ENCODE results near the gene ACACB.

The ACACB gene

GRCh38 chr12:109110988-109111495 lies 5.3 kb upstream of the ACACB start:
- no peak for DNase-seq

- no peak for DNase-seq
Observed at GRCh38 chr12:109112720-109113465, 3.5 kb upstream of the ACACB start.

GRCh38 chr12:109113661-109114321 lies 2.6 kb upstream of the ACACB start:
- no peak for DNase-seq

- no peak for DNase-seq
Observed at GRCh38 chr12:109114644-109115043, 1.7 kb upstream of the ACACB start.

- no peak for DNase-seq
Observed at GRCh38 chr12:109115404-109115757, 1.0 kb upstream of the ACACB start.

- no peak for DNase-seq
Observed at GRCh38 chr12:109116611-109116949, 193 bp downstream of the ACACB start.

GRCh38 chr12:109120095-109120494 lies 3.7 kb downstream of the ACACB start:
- DNase-seq, result no peak

- DNase-seq, result no peak
Observed at GRCh38 chr12:109120557-109120956, 4.2 kb downstream of the ACACB start.

- DNase-seq, result no peak
Observed at GRCh38 chr12:109121346-109121880, 5.0 kb downstream of the ACACB start.

GRCh38 chr12:109124878-109125648 lies 8.7 kb downstream of the ACACB start:
- DNase-seq, result no peak

- no peak for DNase-seq
Observed at GRCh38 chr12:109125791-109126190, 9.4 kb downstream of the ACACB start.

- no peak for DNase-seq
Observed at GRCh38 chr12:109126784-109127183, 10.4 kb downstream of the ACACB start.

GRCh38 chr12:109127533-109128242 lies 11.3 kb downstream of the ACACB start:
- DNase-seq, result no peak

GRCh38 chr12:109130297-109131153 lies 14.1 kb downstream of the ACACB start:
- DNase-seq, result no peak

- no peak for DNase-seq
Observed at GRCh38 chr12:109131154-109132050, 15.0 kb downstream of the ACACB start.

GRCh38 chr12:109134186-109134917 lies 18.0 kb downstream of the ACACB start:
- no peak for DNase-seq

- no peak for DNase-seq
Observed at GRCh38 chr12:109137055-109137454, 20.7 kb downstream of the ACACB start.

GRCh38 chr12:109139360-109139759 lies 23.0 kb downstream of the ACACB start:
- no peak for DNase-seq

GRCh38 chr12:109139791-109140190 lies 23.4 kb downstream of the ACACB start:
- DNase-seq, result no peak

GRCh38 chr12:109140560-109140959 lies 24.2 kb downstream of the ACACB start:
- DNase-seq, result no peak

Measured in NCI-H2081 (cell line).